ENCODE results near the gene CPXCR1. TPM values are rescaled to one million over a fixed set of nuclear protein-coding genes. Genes with fewer than 3 reads are reported as not detected.
"Not testable (repeated sequence)": the region's sequence is repeated elsewhere in the genome, so short reads cannot be mapped to it uniquely, and the experiment has no call there.

CPXCR1 gene
- not detected for total RNA-seq

GRCh38 chrX:88746925-88747324 lies at the start of gene CPXCR1:
TSS of gene CPXCR1 (plus strand) at chrX:88747225. CDS start at chrX:88753415, 6,190 bp downstream.
- Histone ChIP-seq H3K27ac (no peak within 1 kb of the TSS), H3K4me3 (no peak within 1 kb of the TSS), H3K27me3 (no peaks in the 10 kb centered on the region), H3K4me1 (no peaks in the 10 kb centered on the region), H3K9me3 (no peaks in the 10 kb centered on the region), H3K36me3 (no peaks in the 10 kb centered on the region)
- DNase-seq: no peak
- TF ChIP-seq EP300 (IDR thresholded peaks at IDR 0.05; ENCODE audit: low read depth): no peak
- no peak for TF ChIP-seq CTCF (IDR thresholded peaks at IDR 0.05)
- no peak for TF ChIP-seq POLR2AphosphoS5 (IDR thresholded peaks at IDR 0.05)
- no peak for TF ChIP-seq POLR2A (IDR thresholded peaks at IDR 0.05)
- intact Hi-C loops (cut with DNase I; ENCODE audit: low total_unique reads): no loop called here
- WGBS, 2 donors (ENCODE audit: low coverage in 1 of 2): 36 to 43% methylated on average over 3 of the region's 3 CpGs
- in situ Hi-C loops (cut with MboI; ENCODE audit: low pct_ligation_motif_present in 1 of 4, low pct_unique_long_range_greater_than_20kb in 1 of 4, low sequenced_read_pairs in 3 of 4): no loop called here

- 62% methylated on average over 4 of the region's 4 CpGs; no CpG with 5 or more reads in 1 of the 2 donors for WGBS, 2 donors (ENCODE audit: low coverage in 1 of 2)
- DNase-seq: no peak
- Histone ChIP-seq H3K36me3 (no peaks in the 10 kb centered on the region), H3K27me3 (no peaks in the 10 kb centered on the region), H3K4me3 (no peak overlapping the region), H3K4me1 (no peaks in the 10 kb centered on the region), H3K27ac (no peak overlapping the region), H3K9me3 (no peaks in the 10 kb centered on the region)
- in situ Hi-C loops (cut with MboI; ENCODE audit: low pct_ligation_motif_present in 1 of 4, low pct_unique_long_range_greater_than_20kb in 1 of 4, low sequenced_read_pairs in 3 of 4): no loop called here
- TF ChIP-seq CTCF (IDR thresholded peaks at IDR 0.05): no peak
- TF ChIP-seq POLR2AphosphoS5 (IDR thresholded peaks at IDR 0.05): no peak
- TF ChIP-seq POLR2A (IDR thresholded peaks at IDR 0.05): no peak
- no peak for TF ChIP-seq EP300 (IDR thresholded peaks at IDR 0.05; ENCODE audit: low read depth)
- intact Hi-C loops (cut with DNase I; ENCODE audit: low total_unique reads): no loop called here
These were observed 11.2 kb upstream of the CPXCR1 start for GRCh38 chrX:88735835-88736234.

- H3K36me3 ChIP-seq; H3K27me3 ChIP-seq; H3K9me3 ChIP-seq; intact Hi-C loops (cut with DNase I; ENCODE audit: low total_unique reads); H3K4me3 ChIP-seq; H3K4me1 ChIP-seq; H3K27ac ChIP-seq; in situ Hi-C loops (cut with MboI; ENCODE audit: low pct_ligation_motif_present in 1 of 4, low pct_unique_long_range_greater_than_20kb in 1 of 4, low sequenced_read_pairs in 3 of 4); DNase-seq: not testable (repeated sequence)
- WGBS, 2 donors (ENCODE audit: low coverage in 1 of 2): 91% methylated on average over 7 of the region's 11 CpGs; no CpG with 5 or more reads in 1 of the 2 donors
These were observed 810 bp upstream of the CPXCR1 start for GRCh38 chrX:88746215-88746614.

- H3K4me1 ChIP-seq; in situ Hi-C loops (cut with MboI; ENCODE audit: low pct_ligation_motif_present in 1 of 4, low pct_unique_long_range_greater_than_20kb in 1 of 4, low sequenced_read_pairs in 3 of 4); H3K27me3 ChIP-seq; H3K36me3 ChIP-seq; intact Hi-C loops (cut with DNase I; ENCODE audit: low total_unique reads); H3K9me3 ChIP-seq; H3K4me3 ChIP-seq; H3K27ac ChIP-seq; DNase-seq: not testable (repeated sequence)
- 83% methylated on average over 5 of the region's 5 CpGs; no CpG with 5 or more reads in 1 of the 2 donors for WGBS, 2 donors (ENCODE audit: low coverage in 1 of 2)
These were observed 5.3 kb downstream of the CPXCR1 start for GRCh38 chrX:88752339-88752738.

GRCh38 chrX:88789825-88790224 lies 42.8 kb downstream of the CPXCR1 start:
- Histone ChIP-seq H3K9me3 (no peaks in the 10 kb centered on the region), H3K27ac (no peak overlapping the region), H3K4me3 (no peak overlapping the region), H3K4me1 (no peaks in the 10 kb centered on the region), H3K27me3 (no peaks in the 10 kb centered on the region), H3K36me3 (no peaks in the 10 kb centered on the region)
- intact Hi-C loops (cut with DNase I; ENCODE audit: low total_unique reads): no loop called here
- in situ Hi-C loops (cut with MboI; ENCODE audit: low pct_ligation_motif_present in 1 of 4, low pct_unique_long_range_greater_than_20kb in 1 of 4, low sequenced_read_pairs in 3 of 4): no loop called here
- TF ChIP-seq EP300 (IDR thresholded peaks at IDR 0.05; ENCODE audit: low read depth): no peak
- TF ChIP-seq POLR2AphosphoS5 (IDR thresholded peaks at IDR 0.05): no peak
- TF ChIP-seq POLR2A (IDR thresholded peaks at IDR 0.05): no peak
- no peak for TF ChIP-seq CTCF (IDR thresholded peaks at IDR 0.05)
- no peak for DNase-seq
- WGBS, 2 donors (ENCODE audit: low coverage in 1 of 2): 68% methylated on average over 4 of the region's 4 CpGs; no CpG with 5 or more reads in 1 of the 2 donors
